ENCODE data around the gene MUC2. TPM values are rescaled to one million over a fixed set of nuclear protein-coding genes. Genes with fewer than 3 reads are reported as not detected.

Gene MUC2
- polyA plus RNA-seq, 3 donors: not detected

- H3K4me3 ChIP-seq (replicated peaks in 1 of 3; ENCODE audit: low read depth in 2 of 3, low read length in 3 of 3): no peak overlapping the region
- Mint-ChIP-seq H3K27me3 (ENCODE audit: low read depth in 3 of 3) (peaks cover 17 to 22% (median 18%) of the 10 kb centered on the region in 3 donors), H3K4me1 (peaks cover 4% of the 10 kb centered on the region), H3K36me3 (no peaks in the 10 kb centered on the region), H3K4me3 (no peak overlapping the region), H3K9me3 (peaks cover 0 to 4% (median 0%) of the 10 kb centered on the region in 7 donors), H3K27ac (peak overlapping the region in 1 of 7 donors; percentile 66)
- H3K9me3 ChIP-seq (replicated peaks in 1 of 2; ENCODE audit: control insufficient read depth in 1 of 2, insufficient read depth in 1 of 2, low read length in 2 of 2): no peaks in the 10 kb centered on the region
- H3K27me3 ChIP-seq (ENCODE audit: control insufficient read depth in 2 of 2, insufficient read depth in 2 of 2, low read length in 2 of 2): peaks cover 0 to 4% of the 10 kb centered on the region in 2 donors
- intact Hi-C loops (cut with micrococcal nuclease): no loop called here
- no peak overlapping the region for H3K9ac ChIP-seq (ENCODE audit: insufficient read depth, low read length, poor library complexity, severe bottlenecking)
- no peaks in the 10 kb centered on the region for H3K36me3 ChIP-seq (replicated peaks in 1 of 2; ENCODE audit: control insufficient read depth in 1 of 2, insufficient read depth in 2 of 2, low read length in 2 of 2)
- H4K20me1 ChIP-seq (ENCODE audit: insufficient read depth, low read length): no peaks in the 10 kb centered on the region
- 94% methylated on average over 18 of the region's 20 CpGs for WGBS (ENCODE audit: insufficient coverage)
- no peaks in the 10 kb centered on the region for H3K79me2 ChIP-seq (ENCODE audit: insufficient read depth, low read length)
- no peak for TF ChIP-seq CTCF (IDR thresholded peaks at IDR 0.05)
- no peak overlapping the region for H2AFZ ChIP-seq (ENCODE audit: insufficient read depth, low read depth, low read length, poor library complexity, severe bottlenecking)
- H3K4me2 ChIP-seq (replicated peaks; ENCODE audit: extremely low read depth, low read length, poor library complexity, severe bottlenecking): no peak overlapping the region
- DNase-seq: no peak
- no peak overlapping the region for H3K27ac ChIP-seq (ENCODE audit: low read depth in 1 of 2, low read length in 2 of 2)
- H3K4me1 ChIP-seq (ENCODE audit: control insufficient read depth in 1 of 2, insufficient read depth in 2 of 2, low read length in 2 of 2): no peaks in the 10 kb centered on the region
Observed at GRCh38 chr11:1043563-1044096, 31.0 kb upstream of the MUC2 start.

GRCh38 chr11:1044160-1044559 is 30.5 kb upstream of the MUC2 start:
- H3K4me1 ChIP-seq (ENCODE audit: control insufficient read depth in 1 of 2, insufficient read depth in 2 of 2, low read length in 2 of 2): no peaks in the 10 kb centered on the region
- no peak for TF ChIP-seq CTCF (IDR thresholded peaks at IDR 0.05)
- no peak overlapping the region for H3K4me3 Mint-ChIP-seq
- intact Hi-C loops (cut with micrococcal nuclease): no loop called here
- peaks cover 18 to 27% (median 20%) of the 10 kb centered on the region in 3 donors for H3K27me3 Mint-ChIP-seq (ENCODE audit: low read depth in 3 of 3)
- H3K27ac ChIP-seq (ENCODE audit: low read depth in 1 of 2, low read length in 2 of 2): no peak overlapping the region
- no peak overlapping the region for H3K9ac ChIP-seq (ENCODE audit: insufficient read depth, low read length, poor library complexity, severe bottlenecking)
- no peaks in the 10 kb centered on the region for H3K36me3 ChIP-seq (replicated peaks in 1 of 2; ENCODE audit: control insufficient read depth in 1 of 2, insufficient read depth in 2 of 2, low read length in 2 of 2)
- H3K4me3 ChIP-seq (replicated peaks in 1 of 3; ENCODE audit: low read depth in 2 of 3, low read length in 3 of 3): no peak overlapping the region
- no peak for DNase-seq
- H3K27me3 ChIP-seq (ENCODE audit: control insufficient read depth in 2 of 2, insufficient read depth in 2 of 2, low read length in 2 of 2): peaks cover 0 to 6% of the 10 kb centered on the region in 2 donors
- H3K36me3 Mint-ChIP-seq: no peaks in the 10 kb centered on the region
- 40% methylated on average over 2 of the region's 6 CpGs for WGBS (ENCODE audit: insufficient coverage)
- no peak overlapping the region for H3K27ac Mint-ChIP-seq
- no peak overlapping the region for H3K4me2 ChIP-seq (replicated peaks; ENCODE audit: extremely low read depth, low read length, poor library complexity, severe bottlenecking)
- peaks cover 0 to 4% (median 0%) of the 10 kb centered on the region in 7 donors for H3K9me3 Mint-ChIP-seq
- no peaks in the 10 kb centered on the region for H3K9me3 ChIP-seq (replicated peaks in 1 of 2; ENCODE audit: control insufficient read depth in 1 of 2, insufficient read depth in 1 of 2, low read length in 2 of 2)
- peaks cover 5% of the 10 kb centered on the region for H3K4me1 Mint-ChIP-seq
- H4K20me1 ChIP-seq (ENCODE audit: insufficient read depth, low read length): no peaks in the 10 kb centered on the region
- H3K79me2 ChIP-seq (ENCODE audit: insufficient read depth, low read length): no peaks in the 10 kb centered on the region
- no peak overlapping the region for H2AFZ ChIP-seq (ENCODE audit: insufficient read depth, low read depth, low read length, poor library complexity, severe bottlenecking)

All from CD14-positive monocyte (primary cell).